Neural cell (in vitro differentiated cells): ENCODE measurements around the gene CNTNAP2.

Experiments
- RAD21 ChIP-seq: fragments of 450-650 bp; conservative IDR thresholded peaks from 2 replicates; pipeline ENCODE4 v1.6.1; 2014; ENCODE audit warnings: antibody characterized with exemption, mild to moderate bottlenecking, moderate library complexity
- SMC3 ChIP-seq: fragments of 450-650 bp; conservative IDR thresholded peaks from 2 replicates; pipeline ENCODE4 v1.6.1; 2014; ENCODE audit warnings: antibody characterized with exemption, mild to moderate bottlenecking, moderate library complexity; ENCODE audit not compliant: poor library complexity
- TF ChIP-seq, protein P1 (sequence below): fragments of 450-650 bp; IDR thresholded peaks from 2 replicates; pipeline ENCODE4 v1.5.1; 2014; ENCODE audit warnings: antibody characterized with exemption, mild to moderate bottlenecking, moderate library complexity; ENCODE audit not compliant: poor library complexity, severe bottlenecking

DNA sequence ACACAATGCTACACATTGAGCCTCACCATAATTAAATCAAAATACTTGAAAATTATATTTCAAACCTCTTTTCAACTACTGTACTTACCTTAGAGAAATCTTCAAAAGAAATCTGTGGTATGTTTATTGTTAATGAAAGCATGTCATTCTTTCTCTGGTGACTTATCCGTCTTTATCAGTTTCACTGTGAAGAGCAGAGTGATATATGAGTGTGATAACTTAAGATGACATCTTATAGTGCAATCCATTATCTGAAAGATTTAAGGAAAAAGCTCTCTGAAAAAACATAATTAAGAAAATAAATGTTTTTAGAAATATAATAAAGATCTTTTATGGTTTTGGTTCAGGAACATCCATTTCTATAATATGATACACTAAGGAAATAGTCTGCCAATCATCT, 1562.3 kb downstream of the CNTNAP2 start:
- TF ChIP-seq, protein P1, sequence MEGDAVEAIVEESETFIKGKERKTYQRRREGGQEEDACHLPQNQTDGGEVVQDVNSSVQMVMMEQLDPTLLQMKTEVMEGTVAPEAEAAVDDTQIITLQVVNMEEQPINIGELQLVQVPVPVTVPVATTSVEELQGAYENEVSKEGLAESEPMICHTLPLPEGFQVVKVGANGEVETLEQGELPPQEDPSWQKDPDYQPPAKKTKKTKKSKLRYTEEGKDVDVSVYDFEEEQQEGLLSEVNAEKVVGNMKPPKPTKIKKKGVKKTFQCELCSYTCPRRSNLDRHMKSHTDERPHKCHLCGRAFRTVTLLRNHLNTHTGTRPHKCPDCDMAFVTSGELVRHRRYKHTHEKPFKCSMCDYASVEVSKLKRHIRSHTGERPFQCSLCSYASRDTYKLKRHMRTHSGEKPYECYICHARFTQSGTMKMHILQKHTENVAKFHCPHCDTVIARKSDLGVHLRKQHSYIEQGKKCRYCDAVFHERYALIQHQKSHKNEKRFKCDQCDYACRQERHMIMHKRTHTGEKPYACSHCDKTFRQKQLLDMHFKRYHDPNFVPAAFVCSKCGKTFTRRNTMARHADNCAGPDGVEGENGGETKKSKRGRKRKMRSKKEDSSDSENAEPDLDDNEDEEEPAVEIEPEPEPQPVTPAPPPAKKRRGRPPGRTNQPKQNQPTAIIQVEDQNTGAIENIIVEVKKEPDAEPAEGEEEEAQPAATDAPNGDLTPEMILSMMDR, result no peak
- TF ChIP-seq SMC3 (no peak), RAD21 (no peak)
